ENCODE results near the gene GINS1.

GINS1 gene

GRCh38 chr20:25422032-25422431, 14.6 kb downstream of the GINS1 start:
- no peak for DNase-seq (ENCODE audit: low read depth in 2 of 2)
- no peak for TF ChIP-seq CTCF (IDR thresholded peaks at IDR 0.05; ENCODE audit: low read depth, low read length)
- no peak overlapping the region for H3K4me3 ChIP-seq (replicated peaks in 1 of 2; ENCODE audit: low read depth in 2 of 2, low read length in 2 of 2)

GRCh38 chr20:25424536-25424935, 17.1 kb downstream of the GINS1 start:
- DNase-seq (ENCODE audit: low read depth in 2 of 2), result no peak
- no peak for TF ChIP-seq CTCF (IDR thresholded peaks at IDR 0.05; ENCODE audit: low read depth, low read length)
- H3K4me3 ChIP-seq (replicated peaks in 1 of 2; ENCODE audit: low read depth in 2 of 2, low read length in 2 of 2), result no peak overlapping the region

GRCh38 chr20:25437153-25437581, 29.7 kb downstream of the GINS1 start:
- peak in 1 of 2 donors; percentile 22 for DNase-seq (ENCODE audit: low read depth in 2 of 2)
- no peak overlapping the region for H3K4me3 ChIP-seq (replicated peaks in 1 of 2; ENCODE audit: low read depth in 2 of 2, low read length in 2 of 2)
- TF ChIP-seq CTCF (IDR thresholded peaks at IDR 0.05; ENCODE audit: low read depth, low read length), result no peak

- no peak for TF ChIP-seq CTCF (IDR thresholded peaks at IDR 0.05; ENCODE audit: low read depth, low read length)
- no peak overlapping the region for H3K4me3 ChIP-seq (replicated peaks in 1 of 2; ENCODE audit: low read depth in 2 of 2, low read length in 2 of 2)
- DNase-seq (ENCODE audit: low read depth in 2 of 2), result no peak
Observed at GRCh38 chr20:25439328-25439727, 31.9 kb downstream of the GINS1 start.

GRCh38 chr20:25444556-25444955, 37.1 kb downstream of the GINS1 start:
- DNase-seq (ENCODE audit: low read depth in 2 of 2), result no peak
- no peak for TF ChIP-seq CTCF (IDR thresholded peaks at IDR 0.05; ENCODE audit: low read depth, low read length)
- no peak overlapping the region for H3K4me3 ChIP-seq (replicated peaks in 1 of 2; ENCODE audit: low read depth in 2 of 2, low read length in 2 of 2)

- TF ChIP-seq CTCF (IDR thresholded peaks at IDR 0.05; ENCODE audit: low read depth, low read length), result no peak
- no peak overlapping the region for H3K4me3 ChIP-seq (replicated peaks in 1 of 2; ENCODE audit: low read depth in 2 of 2, low read length in 2 of 2)
- no peak for DNase-seq (ENCODE audit: low read depth in 2 of 2)
Observed at GRCh38 chr20:25447671-25448070, 40.2 kb downstream of the GINS1 start.

GRCh38 chr20:25452333-25452732, 44.9 kb downstream of the GINS1 start:
- TF ChIP-seq CTCF (IDR thresholded peaks at IDR 0.05; ENCODE audit: low read depth, low read length), result no peak
- no peak overlapping the region for H3K4me3 ChIP-seq (replicated peaks in 1 of 2; ENCODE audit: low read depth in 2 of 2, low read length in 2 of 2)
- DNase-seq (ENCODE audit: low read depth in 2 of 2), result peak in 1 of 2 donors; percentile 16
